GM12878 (cell line): ENCODE measurements around the gene LRRC45. TPM values are rescaled to one million over a fixed set of nuclear protein-coding genes. Genes with fewer than 3 reads are reported as not detected.

Experiments used
- BCL11A ChIP-seq: IDR thresholded peaks from 2 replicates; pipeline ENCODE4 v1.6.1; 2011; ENCODE audit warnings: low read depth, low read length
- BMI1 ChIP-seq: fragments of 450-650 bp; IDR thresholded peaks from 2 replicates; pipeline ENCODE4 v1.6.1; 2016; ENCODE audit warnings: mild to moderate bottlenecking, moderate library complexity, borderline replicate concordance
- CHD1 ChIP-seq: IDR thresholded peaks from 2 replicates; pipeline ENCODE4 v1.6.1; 2012; ENCODE audit warnings: low read depth, low read length, improper control_type of control experiment
- CHD2 ChIP-seq: IDR thresholded peaks from 2 replicates; pipeline ENCODE4 v1.6.1; 2011; ENCODE audit warnings: low read depth, low read length, improper control_type of control experiment, borderline replicate concordance
- EGR1 ChIP-seq, 2 experiments: IDR thresholded peaks; 1 replicate in 1 of 2; 2 replicates in 1 of 2; pipeline ENCODE4 v1.6.1; 2011 to 2012; ENCODE audit warnings: low read depth in 2 of 2, low read length in 2 of 2, borderline replicate concordance in 1 of 2, mild to moderate bottlenecking in 1 of 2, moderate library complexity in 1 of 2
- HDAC6 ChIP-seq: fragments of 200-600 bp; sonication (generic); IDR thresholded peaks from one replicate; pipeline ENCODE4 v1.8.0; 2017; ENCODE audit warnings: antibody characterized with exemption; ENCODE audit not compliant: unreplicated experiment
- HDGF ChIP-seq: fragments of 450-650 bp; IDR thresholded peaks from 2 replicates; pipeline ENCODE4 v1.6.1; 2016; ENCODE audit warnings: antibody characterized with exemption
- MEF2A ChIP-seq: IDR thresholded peaks from 2 replicates; pipeline ENCODE4 v1.6.1; 2011; ENCODE audit warnings: low read depth, mild to moderate bottlenecking, low read length, moderate library complexity; ENCODE audit not compliant: insufficient read depth
- MTA3 ChIP-seq: IDR thresholded peaks from 2 replicates; pipeline ENCODE4 v1.6.1; 2012; ENCODE audit warnings: low read length, inconsistent platforms, borderline replicate concordance
- NRF1 ChIP-seq: conservative IDR thresholded peaks from 2 replicates; pipeline ENCODE4 v1.6.1; 2011; ENCODE audit warnings: mild to moderate bottlenecking, low read depth, low read length, improper control_type of control experiment
- SREBF2 ChIP-seq: IDR thresholded peaks from 2 replicates; pipeline ENCODE4 v1.6.1; 2012; ENCODE audit warnings: mild to moderate bottlenecking, low read length
- SUZ12 ChIP-seq: fragments of 200-600 bp; sonication (generic); IDR thresholded peaks from one replicate; pipeline ENCODE4 v1.6.1; 2018; ENCODE audit warnings: antibody characterized with exemption, mild to moderate bottlenecking; ENCODE audit not compliant: unreplicated experiment
- TCF12 ChIP-seq: IDR thresholded peaks from 2 replicates; pipeline ENCODE4 v1.6.1; 2011; ENCODE audit warnings: low read depth, mild to moderate bottlenecking, low read length
- ZNF207 ChIP-seq: fragments of 450-650 bp; IDR thresholded peaks from 2 replicates; pipeline ENCODE4 v1.6.1; 2014; ENCODE audit warnings: antibody characterized with exemption, mild to moderate bottlenecking, borderline replicate concordance
- polyA plus RNA-seq, 11 experiments: library from polyadenylated mRNA; depleted of rRNA in 4 of 11; unstranded in 6 of 11; stranded (reverse) in 5 of 11; fragments of >200 nt; fragmentation: Nextera tagmentation in 4 of 11; fragmentation: Illumina TruSeq in 1 of 11; extraction: Ambion mirVana in 4 of 11; extraction: Trizol in 1 of 11; gene quantifications; 1 replicate in 1 of 11; 2 replicates in 10 of 11; pipeline versions ENCODE4 v1.2.1 to v1.2.3, GENCODE V29; 2011 to 2016; ENCODE audit warnings: inconsistent platforms in 2 of 11, missing spikeins in 2 of 11, low read depth in 1 of 11
- total RNA-seq, 4 experiments: library from RNA; depleted of rRNA in 3 of 4; stranded (reverse); fragments of >200 nt in 3 of 4; fragmentation: Illumina TruSeq in 1 of 4; extraction: Trizol in 1 of 4; gene quantifications; 2 replicates each; pipeline versions ENCODE4 v1.2.1 to v1.2.3, GENCODE V29; 2013 to 2021
- TF ChIP-seq, protein P1 (sequence below): fragments of 450-650 bp; IDR thresholded peaks from 2 replicates; pipeline ENCODE4 v1.6.1; 2016; ENCODE audit warnings: mild to moderate bottlenecking
- TF ChIP-seq, protein P2 (sequence below): fragments of 450-650 bp; formaldehyde crosslinking; IDR thresholded peaks from 2 replicates; pipeline ENCODE4 v1.4.0; 2022; ENCODE audit warnings: mild to moderate bottlenecking, moderate library complexity
- TF ChIP-seq, protein P3 (sequence below): fragments of 450-650 bp; IDR thresholded peaks from 2 replicates; pipeline ENCODE4 v1.6.1; 2017; ENCODE audit warnings: mild to moderate bottlenecking, low read depth, inconsistent platforms; ENCODE audit not compliant: poor library complexity, severe bottlenecking
- TF ChIP-seq, protein P4 (sequence below): fragments of 450-650 bp; formaldehyde crosslinking; IDR thresholded peaks from 2 replicates; pipeline ENCODE4 v1.4.0; 2020; ENCODE audit warnings: mild to moderate bottlenecking, moderate library complexity

The LRRC45 gene
- total and polyA plus RNA-seq, 10 of the 15 experiments (the other 5 are each of a cell fraction or from before 2014, with no cell fraction given) = 0.03 to 27.7 (median 10.4) TPM

DNA sequence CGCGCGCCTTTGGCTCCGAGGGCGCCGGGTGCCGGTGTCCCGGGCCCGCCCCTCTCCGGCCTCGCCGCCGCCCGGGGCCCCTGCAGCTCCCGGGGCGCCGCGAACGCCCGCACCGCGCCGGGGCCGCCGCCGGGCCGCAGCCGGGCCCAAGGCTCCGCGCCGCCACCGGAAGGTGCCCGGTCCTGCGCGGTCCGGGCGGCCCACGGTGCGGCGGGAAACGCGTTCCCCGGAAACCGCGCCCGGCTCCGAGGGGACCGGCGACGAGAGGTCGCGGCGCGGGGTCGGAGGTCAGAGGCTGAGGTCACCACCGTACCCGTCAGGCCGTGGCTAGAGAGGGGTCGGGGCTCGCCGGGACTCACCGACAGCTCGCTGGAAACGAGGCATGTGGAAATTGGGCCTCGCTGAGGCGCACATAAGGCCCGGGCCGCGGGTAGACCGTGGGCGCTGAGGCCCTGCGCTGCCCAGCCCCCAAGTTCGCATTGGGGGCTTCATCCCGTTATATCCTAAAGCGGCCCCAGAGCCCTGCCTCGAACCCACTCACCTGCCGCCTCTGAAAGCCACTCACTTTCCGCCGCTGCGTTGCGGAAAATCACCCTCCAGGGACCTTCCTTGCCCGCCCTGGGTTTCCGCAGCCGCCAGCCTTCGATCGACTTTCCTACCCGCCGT lies 42.7 kb downstream of the LRRC45 start, which contains the start of gene DUS1L (continued):
- TF ChIP-seq, protein P1, sequence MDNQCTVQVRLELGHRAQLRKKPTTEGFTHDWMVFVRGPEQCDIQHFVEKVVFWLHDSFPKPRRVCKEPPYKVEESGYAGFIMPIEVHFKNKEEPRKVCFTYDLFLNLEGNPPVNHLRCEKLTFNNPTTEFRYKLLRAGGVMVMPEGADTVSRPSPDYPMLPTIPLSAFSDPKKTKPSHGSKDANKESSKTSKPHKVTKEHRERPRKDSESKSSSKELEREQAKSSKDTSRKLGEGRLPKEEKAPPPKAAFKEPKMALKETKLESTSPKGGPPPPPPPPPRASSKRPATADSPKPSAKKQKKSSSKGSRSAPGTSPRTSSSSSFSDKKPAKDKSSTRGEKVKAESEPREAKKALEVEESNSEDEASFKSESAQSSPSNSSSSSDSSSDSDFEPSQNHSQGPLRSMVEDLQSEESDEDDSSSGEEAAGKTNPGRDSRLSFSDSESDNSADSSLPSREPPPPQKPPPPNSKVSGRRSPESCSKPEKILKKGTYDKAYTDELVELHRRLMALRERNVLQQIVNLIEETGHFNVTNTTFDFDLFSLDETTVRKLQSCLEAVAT = peak; percentile 98
- TF ChIP-seq NRF1 (no peak), HDAC6 (no peak), BMI1 (no peak), SREBF2 (peak; percentile 38; the same call in 1 of the 2 replicates), MEF2A (peak; percentile 78; the same call in 1 of the 2 replicates), EGR1 (IDR thresholded peaks at IDR 0.05; ENCODE audit: borderline replicate concordance in 1 of 2, low read depth in 2 of 2, low read length in 2 of 2) (peak; percentile 78 to 86), SUZ12 (no peak), TCF12 (0 out of 2 replicates have a peak, but pooled peaks have one; percentile 36), HDGF (0 out of 2 replicates have a peak, but pooled peaks have one; percentile 26), MTA3 (no peak), BCL11A (0 out of 2 replicates have a peak, but pooled peaks have one; percentile 14), CHD2 (peak; percentile 15; the same call in 1 of the 2 replicates), CHD1 (no peak), ZNF207 (no peak)
- TF ChIP-seq, protein P2, sequence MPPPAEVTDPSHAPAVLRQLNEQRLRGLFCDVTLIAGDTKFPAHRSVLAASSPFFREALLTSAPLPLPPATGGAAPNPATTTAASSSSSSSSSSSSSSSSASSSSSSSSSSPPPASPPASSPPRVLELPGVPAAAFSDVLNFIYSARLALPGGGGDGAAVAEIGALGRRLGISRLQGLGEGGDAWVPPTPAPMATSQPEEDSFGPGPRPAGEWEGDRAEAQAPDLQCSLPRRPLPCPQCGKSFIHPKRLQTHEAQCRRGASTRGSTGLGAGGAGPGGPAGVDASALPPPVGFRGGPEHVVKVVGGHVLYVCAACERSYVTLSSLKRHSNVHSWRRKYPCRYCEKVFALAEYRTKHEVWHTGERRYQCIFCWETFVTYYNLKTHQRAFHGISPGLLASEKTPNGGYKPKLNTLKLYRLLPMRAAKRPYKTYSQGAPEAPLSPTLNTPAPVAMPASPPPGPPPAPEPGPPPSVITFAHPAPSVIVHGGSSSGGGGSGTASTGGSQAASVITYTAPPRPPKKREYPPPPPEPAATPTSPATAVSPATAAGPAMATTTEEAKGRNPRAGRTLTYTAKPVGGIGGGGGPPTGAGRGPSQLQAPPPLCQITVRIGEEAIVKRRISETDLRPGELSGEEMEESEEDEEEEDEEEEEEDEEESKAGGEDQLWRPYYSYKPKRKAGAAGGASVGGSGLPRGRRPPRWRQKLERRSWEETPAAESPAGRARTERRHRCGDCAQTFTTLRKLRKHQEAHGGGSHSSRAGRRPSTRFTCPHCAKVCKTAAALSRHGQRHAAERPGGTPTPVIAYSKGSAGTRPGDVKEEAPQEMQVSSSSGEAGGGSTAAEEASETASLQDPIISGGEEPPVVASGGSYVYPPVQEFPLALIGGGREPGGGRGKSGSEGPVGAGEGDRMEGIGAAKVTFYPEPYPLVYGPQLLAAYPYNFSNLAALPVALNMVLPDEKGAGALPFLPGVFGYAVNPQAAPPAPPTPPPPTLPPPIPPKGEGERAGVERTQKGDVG (CRISPR knock-in tag) = no peak
- TF ChIP-seq, protein P3, sequence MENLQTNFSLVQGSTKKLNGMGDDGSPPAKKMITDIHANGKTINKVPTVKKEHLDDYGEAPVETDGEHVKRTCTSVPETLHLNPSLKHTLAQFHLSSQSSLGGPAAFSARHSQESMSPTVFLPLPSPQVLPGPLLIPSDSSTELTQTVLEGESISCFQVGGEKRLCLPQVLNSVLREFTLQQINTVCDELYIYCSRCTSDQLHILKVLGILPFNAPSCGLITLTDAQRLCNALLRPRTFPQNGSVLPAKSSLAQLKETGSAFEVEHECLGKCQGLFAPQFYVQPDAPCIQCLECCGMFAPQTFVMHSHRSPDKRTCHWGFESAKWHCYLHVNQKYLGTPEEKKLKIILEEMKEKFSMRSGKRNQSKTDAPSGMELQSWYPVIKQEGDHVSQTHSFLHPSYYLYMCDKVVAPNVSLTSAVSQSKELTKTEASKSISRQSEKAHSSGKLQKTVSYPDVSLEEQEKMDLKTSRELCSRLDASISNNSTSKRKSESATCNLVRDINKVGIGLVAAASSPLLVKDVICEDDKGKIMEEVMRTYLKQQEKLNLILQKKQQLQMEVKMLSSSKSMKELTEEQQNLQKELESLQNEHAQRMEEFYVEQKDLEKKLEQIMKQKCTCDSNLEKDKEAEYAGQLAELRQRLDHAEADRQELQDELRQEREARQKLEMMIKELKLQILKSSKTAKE = no peak
- TF ChIP-seq, protein P4, sequence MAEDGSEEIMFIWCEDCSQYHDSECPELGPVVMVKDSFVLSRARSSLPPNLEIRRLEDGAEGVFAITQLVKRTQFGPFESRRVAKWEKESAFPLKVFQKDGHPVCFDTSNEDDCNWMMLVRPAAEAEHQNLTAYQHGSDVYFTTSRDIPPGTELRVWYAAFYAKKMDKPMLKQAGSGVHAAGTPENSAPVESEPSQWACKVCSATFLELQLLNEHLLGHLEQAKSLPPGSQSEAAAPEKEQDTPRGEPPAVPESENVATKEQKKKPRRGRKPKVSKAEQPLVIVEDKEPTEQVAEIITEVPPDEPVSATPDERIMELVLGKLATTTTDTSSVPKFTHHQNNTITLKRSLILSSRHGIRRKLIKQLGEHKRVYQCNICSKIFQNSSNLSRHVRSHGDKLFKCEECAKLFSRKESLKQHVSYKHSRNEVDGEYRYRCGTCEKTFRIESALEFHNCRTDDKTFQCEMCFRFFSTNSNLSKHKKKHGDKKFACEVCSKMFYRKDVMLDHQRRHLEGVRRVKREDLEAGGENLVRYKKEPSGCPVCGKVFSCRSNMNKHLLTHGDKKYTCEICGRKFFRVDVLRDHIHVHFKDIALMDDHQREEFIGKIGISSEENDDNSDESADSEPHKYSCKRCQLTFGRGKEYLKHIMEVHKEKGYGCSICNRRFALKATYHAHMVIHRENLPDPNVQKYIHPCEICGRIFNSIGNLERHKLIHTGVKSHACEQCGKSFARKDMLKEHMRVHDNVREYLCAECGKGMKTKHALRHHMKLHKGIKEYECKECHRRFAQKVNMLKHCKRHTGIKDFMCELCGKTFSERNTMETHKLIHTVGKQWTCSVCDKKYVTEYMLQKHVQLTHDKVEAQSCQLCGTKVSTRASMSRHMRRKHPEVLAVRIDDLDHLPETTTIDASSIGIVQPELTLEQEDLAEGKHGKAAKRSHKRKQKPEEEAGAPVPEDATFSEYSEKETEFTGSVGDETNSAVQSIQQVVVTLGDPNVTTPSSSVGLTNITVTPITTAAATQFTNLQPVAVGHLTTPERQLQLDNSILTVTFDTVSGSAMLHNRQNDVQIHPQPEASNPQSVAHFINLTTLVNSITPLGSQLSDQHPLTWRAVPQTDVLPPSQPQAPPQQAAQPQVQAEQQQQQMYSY (CRISPR knock-in tag) = 0 out of 2 replicates have a peak, but pooled peaks have one; percentile 39
